Smooth muscle cell (in vitro differentiated cells): ENCODE measurements around the gene CRYBG3. TPM values are rescaled to one million over a fixed set of nuclear protein-coding genes. Genes with fewer than 3 reads are reported as not detected.

Source experiments
- DNase-seq: peaks from one replicate; lab custom pipeline; 2025; ENCODE audit not compliant: unreplicated experiment; lab: John Stamatoyannopoulos, UW
- H2AFZ ChIP-seq: fragments of 200-600 bp; sonication (generic); 2 replicates; pipeline ENCODE4 v1.6.0; 2016; ENCODE audit warnings: antibody characterized with exemption, low read depth, mild to moderate bottlenecking
- H3F3A ChIP-seq: fragments of 200-600 bp; sonication (generic); 2 replicates; pipeline ENCODE4 v1.6.0; 2017; ENCODE audit warnings: antibody characterized with exemption, low read depth
- H3K27ac ChIP-seq: fragments of 200-600 bp; sonication (generic); 2 replicates; pipeline ENCODE4 v1.5.1; 2016; ENCODE audit warnings: low read depth, mild to moderate bottlenecking
- H3K27me3 ChIP-seq: fragments of 200-600 bp; sonication (generic); 2 replicates; pipeline ENCODE4 v1.6.1; 2016; ENCODE audit warnings: low read depth, mild to moderate bottlenecking
- H3K36me3 ChIP-seq: fragments of 200-600 bp; sonication (generic); 2 replicates; pipeline ENCODE4 v1.5.1; 2016; ENCODE audit warnings: low read depth
- H3K4me1 ChIP-seq: fragments of 200-600 bp; sonication (generic); 2 replicates; pipeline ENCODE4 v1.5.1; 2016; ENCODE audit warnings: low read depth
- H3K4me2 ChIP-seq: fragments of 200-600 bp; sonication (generic); 2 replicates; pipeline ENCODE4 v1.6.0; 2016; ENCODE audit warnings: mild to moderate bottlenecking
- H3K4me3 ChIP-seq: fragments of 200-600 bp; sonication (generic); 2 replicates; pipeline ENCODE4 v1.5.1; 2016; ENCODE audit warnings: mild to moderate bottlenecking
- H3K79me2 ChIP-seq: fragments of 200-600 bp; sonication (generic); 2 replicates; pipeline ENCODE4 v1.6.0; 2016; ENCODE audit warnings: low read depth, mild to moderate bottlenecking
- H3K9ac ChIP-seq: fragments of 200-600 bp; sonication (generic); 2 replicates; pipeline ENCODE4 v1.6.0; 2016; ENCODE audit warnings: low read depth
- H3K9me3 ChIP-seq: fragments of 200-600 bp; sonication (generic); replicated peaks from 2 replicates; pipeline ENCODE4 v1.5.1; 2016; ENCODE audit warnings: low read depth
- H4K20me1 ChIP-seq: fragments of 200-600 bp; sonication (generic); 2 replicates; pipeline ENCODE4 v1.6.0; 2016; ENCODE audit warnings: low read depth
- WGBS: methylation state at CpG from one replicate; pipeline ENCODE4 v1.1.7; 2016; ENCODE audit warnings: low lambda C conversion rate; 5-methylcytosine and 5-hydroxymethylcytosine counted together
- polyA plus RNA-seq: library from polyadenylated mRNA; unstranded; fragments of >200 nt; fragmentation: Nextera tagmentation; extraction: Ambion mirVana; gene quantifications from 2 replicates; pipeline ENCODE4 v1.2.1, GENCODE V29; 2016
- total RNA-seq: library from RNA; depleted of rRNA; stranded (reverse); fragments of >200 nt; gene quantifications from 2 replicates; pipeline ENCODE4 v1.2.3, GENCODE V29; 2014
- TF ChIP-seq, protein P1 (sequence below): fragments of 200-600 bp; sonication (generic); IDR thresholded peaks from 2 replicates; pipeline ENCODE4 v1.5.1; 2017; ENCODE audit warnings: borderline replicate concordance, mild to moderate bottlenecking, antibody characterized with exemption; ENCODE audit not compliant: insufficient read depth, poor library complexity, severe bottlenecking

Gene CRYBG3
- total and polyA plus RNA-seq, 2 experiments from 2014 or later = 1.5 to 17.0 TPM

DNA sequence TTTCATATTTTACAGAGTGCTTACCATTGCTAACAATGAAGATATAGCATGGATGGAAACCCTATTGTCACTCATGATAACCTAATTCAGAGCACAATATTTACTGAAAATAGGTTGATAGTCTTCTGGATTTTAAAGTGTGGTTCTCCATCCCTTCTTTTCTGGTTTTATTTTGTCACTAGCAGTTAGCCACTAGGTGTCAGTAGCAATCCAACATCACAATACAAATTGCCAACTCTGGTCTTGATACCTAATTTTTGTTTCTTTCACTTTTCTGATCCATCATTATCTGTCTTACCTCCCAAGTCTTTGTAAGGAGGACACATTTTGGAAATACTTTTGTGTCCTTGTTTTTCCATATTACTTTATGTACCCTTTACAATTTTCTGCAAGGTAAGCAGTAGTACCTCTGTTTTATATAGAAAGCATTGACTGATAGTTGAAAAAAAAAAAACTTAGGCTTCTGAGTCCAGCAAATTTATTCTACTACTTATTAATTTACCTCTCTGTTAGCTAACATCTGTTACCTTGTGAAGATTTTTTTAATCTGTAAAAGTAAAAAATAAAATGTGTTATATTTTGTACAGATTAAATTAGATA, 28.3 kb upstream of the CRYBG3 start:
- H3K27ac ChIP-seq = no peak overlapping the region
- no peaks in the 10 kb centered on the region for H3K79me2 ChIP-seq
- no peak for DNase-seq
- no peaks in the 10 kb centered on the region for H3K9me3 ChIP-seq
- no peak overlapping the region for H3K9ac ChIP-seq
- no peaks in the 10 kb centered on the region for H3K4me1 ChIP-seq
- no peak overlapping the region for H3K4me2 ChIP-seq
- no peaks in the 10 kb centered on the region for H4K20me1 ChIP-seq
- no peaks in the 10 kb centered on the region for H3K36me3 ChIP-seq
- no peaks in the 10 kb centered on the region for H3K27me3 ChIP-seq
- H3K4me3 ChIP-seq = no peak overlapping the region
- no peaks in the 10 kb centered on the region for H3F3A ChIP-seq
- H2AFZ ChIP-seq = no peak overlapping the region
- TF ChIP-seq, protein P1, sequence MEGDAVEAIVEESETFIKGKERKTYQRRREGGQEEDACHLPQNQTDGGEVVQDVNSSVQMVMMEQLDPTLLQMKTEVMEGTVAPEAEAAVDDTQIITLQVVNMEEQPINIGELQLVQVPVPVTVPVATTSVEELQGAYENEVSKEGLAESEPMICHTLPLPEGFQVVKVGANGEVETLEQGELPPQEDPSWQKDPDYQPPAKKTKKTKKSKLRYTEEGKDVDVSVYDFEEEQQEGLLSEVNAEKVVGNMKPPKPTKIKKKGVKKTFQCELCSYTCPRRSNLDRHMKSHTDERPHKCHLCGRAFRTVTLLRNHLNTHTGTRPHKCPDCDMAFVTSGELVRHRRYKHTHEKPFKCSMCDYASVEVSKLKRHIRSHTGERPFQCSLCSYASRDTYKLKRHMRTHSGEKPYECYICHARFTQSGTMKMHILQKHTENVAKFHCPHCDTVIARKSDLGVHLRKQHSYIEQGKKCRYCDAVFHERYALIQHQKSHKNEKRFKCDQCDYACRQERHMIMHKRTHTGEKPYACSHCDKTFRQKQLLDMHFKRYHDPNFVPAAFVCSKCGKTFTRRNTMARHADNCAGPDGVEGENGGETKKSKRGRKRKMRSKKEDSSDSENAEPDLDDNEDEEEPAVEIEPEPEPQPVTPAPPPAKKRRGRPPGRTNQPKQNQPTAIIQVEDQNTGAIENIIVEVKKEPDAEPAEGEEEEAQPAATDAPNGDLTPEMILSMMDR = peak; percentile 71

DNA sequence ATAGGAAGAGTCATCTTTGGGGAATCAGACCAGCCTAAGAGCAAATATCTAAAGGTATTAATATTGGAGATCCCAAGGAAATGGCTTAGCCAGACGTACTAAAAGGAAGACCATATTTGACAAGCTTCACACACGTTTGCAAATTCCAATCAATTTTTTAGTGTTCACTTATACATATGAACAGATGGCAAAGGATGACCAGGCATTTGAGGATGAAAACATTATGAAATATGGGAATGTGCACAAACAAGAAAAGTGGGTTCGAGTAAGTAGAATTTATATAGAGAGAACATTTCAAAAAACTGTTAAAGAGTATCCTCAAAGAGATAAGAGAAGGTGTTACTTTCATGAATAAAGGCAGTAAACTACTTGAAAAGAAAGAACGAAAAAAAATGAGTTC, 25.9 kb upstream of the CRYBG3 start:
- H3K4me3 ChIP-seq = no peak overlapping the region
- no peaks in the 10 kb centered on the region for H3K27me3 ChIP-seq
- H3K4me1 ChIP-seq = no peaks in the 10 kb centered on the region
- no peaks in the 10 kb centered on the region for H4K20me1 ChIP-seq
- H3K27ac ChIP-seq = no peak overlapping the region
- no peaks in the 10 kb centered on the region for H3F3A ChIP-seq
- no peak overlapping the region for H3K9ac ChIP-seq
- no peaks in the 10 kb centered on the region for H3K79me2 ChIP-seq
- H2AFZ ChIP-seq = no peak overlapping the region
- 92% methylated on average over 4 of the region's 4 CpGs for WGBS
- TF ChIP-seq, protein P1 = no peak
- DNase-seq = no peak
- H3K36me3 ChIP-seq = no peaks in the 10 kb centered on the region
- no peak overlapping the region for H3K4me2 ChIP-seq
- no peaks in the 10 kb centered on the region for H3K9me3 ChIP-seq

DNA sequence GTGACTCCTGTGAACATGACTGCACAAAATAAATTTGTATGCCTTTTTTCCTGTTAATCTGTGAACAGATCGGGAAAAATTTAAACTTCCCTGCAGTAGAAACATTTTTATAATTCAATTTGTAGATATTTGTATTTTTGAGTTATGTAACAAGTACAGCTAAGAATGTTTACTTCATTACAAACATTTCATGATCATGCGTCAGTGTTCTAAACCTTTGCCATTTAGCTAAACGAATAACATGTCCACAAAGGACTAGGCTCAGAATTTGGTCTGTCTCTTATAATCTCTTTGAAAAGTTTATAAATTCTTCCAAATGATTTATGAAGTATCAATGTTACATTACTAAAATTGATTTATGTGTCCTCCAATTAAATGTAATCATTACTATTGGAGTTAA, 17.3 kb upstream of the CRYBG3 start:
- Histone ChIP-seq H3K27ac (no peak overlapping the region), H3K27me3 (no peaks in the 10 kb centered on the region), H3K9me3 (no peaks in the 10 kb centered on the region), H3K79me2 (no peaks in the 10 kb centered on the region), H3F3A (no peaks in the 10 kb centered on the region), H3K9ac (no peak overlapping the region), H3K36me3 (no peaks in the 10 kb centered on the region), H3K4me1 (no peaks in the 10 kb centered on the region), H4K20me1 (no peaks in the 10 kb centered on the region), H3K4me2 (no peak overlapping the region), H2AFZ (no peak overlapping the region), H3K4me3 (no peak overlapping the region)
- TF ChIP-seq, protein P1 = no peak
- 90% methylated on average over 3 of the region's 3 CpGs for WGBS
- DNase-seq = no peak

GRCh38 chr3:97810779-97811390, 10.9 kb upstream of the CRYBG3 start:
- Histone ChIP-seq H4K20me1 (no peaks in the 10 kb centered on the region), H3K4me3 (no peak overlapping the region), H3K4me2 (no peak overlapping the region), H2AFZ (no peak overlapping the region), H3K27me3 (no peaks in the 10 kb centered on the region), H3K9me3 (no peaks in the 10 kb centered on the region), H3K9ac (no peak overlapping the region), H3F3A (no peaks in the 10 kb centered on the region), H3K36me3 (no peaks in the 10 kb centered on the region), H3K79me2 (no peaks in the 10 kb centered on the region), H3K4me1 (no peaks in the 10 kb centered on the region), H3K27ac (no peak overlapping the region)
- no peak for DNase-seq
- 68% methylated on average over 2 of the region's 2 CpGs for WGBS
- TF ChIP-seq, protein P1 = no peak
